Choroid plexus epithelial cell (primary cell): Measurements from ENCODE around the gene CALN1.

Experiments
- DNase-seq: peaks from one replicate; pipeline ENCODE4 v3.0.0-alpha.2; 2010; ENCODE audit warnings: low read depth
- H3K4me3 ChIP-seq: 2 replicates; pipeline ENCODE4 v1.5.1; 2011; ENCODE audit warnings: low read depth, mild to moderate bottlenecking, control low read depth, low read length, moderate library complexity
- CTCF ChIP-seq: conservative IDR thresholded peaks from 2 replicates; pipeline ENCODE4 v1.5.1; 2011; ENCODE audit warnings: low read depth, mild to moderate bottlenecking, control low read depth, inconsistent platforms, low read length, moderate library complexity

The CALN1 gene

GRCh38 chr7:72053292-72053691, 358.8 kb downstream of the CALN1 start:
- no peak for TF ChIP-seq CTCF
- no peak for DNase-seq
- no peak overlapping the region for H3K4me3 ChIP-seq

GRCh38 chr7:72048420-72048819, 363.7 kb downstream of the CALN1 start:
- no peak for TF ChIP-seq CTCF
- no peak overlapping the region for H3K4me3 ChIP-seq
- no peak for DNase-seq

GRCh38 chr7:72042855-72043254, 369.3 kb downstream of the CALN1 start:
- TF ChIP-seq CTCF = no peak
- no peak overlapping the region for H3K4me3 ChIP-seq
- DNase-seq = no peak

GRCh38 chr7:72040641-72041040, 371.5 kb downstream of the CALN1 start:
- TF ChIP-seq CTCF = no peak
- no peak overlapping the region for H3K4me3 ChIP-seq
- DNase-seq = no peak

- DNase-seq = no peak
- no peak for TF ChIP-seq CTCF
- no peak overlapping the region for H3K4me3 ChIP-seq
Measured at GRCh38 chr7:72039460-72039859, 372.7 kb downstream of the CALN1 start.

GRCh38 chr7:72038022-72038732, 374.0 kb downstream of the CALN1 start:
- DNase-seq = no peak
- TF ChIP-seq CTCF = no peak
- no peak overlapping the region for H3K4me3 ChIP-seq

- no peak for DNase-seq
- no peak for TF ChIP-seq CTCF
- no peak overlapping the region for H3K4me3 ChIP-seq
Measured at GRCh38 chr7:72037516-72037915, 374.6 kb downstream of the CALN1 start.
